NCI-H345 (cell line): ENCODE data around the gene KCNJ9.

Experiments used
- DNase-seq: peaks from one replicate; lab custom pipeline; 2025; lab: John Stamatoyannopoulos, UW

Gene KCNJ9

DNA sequence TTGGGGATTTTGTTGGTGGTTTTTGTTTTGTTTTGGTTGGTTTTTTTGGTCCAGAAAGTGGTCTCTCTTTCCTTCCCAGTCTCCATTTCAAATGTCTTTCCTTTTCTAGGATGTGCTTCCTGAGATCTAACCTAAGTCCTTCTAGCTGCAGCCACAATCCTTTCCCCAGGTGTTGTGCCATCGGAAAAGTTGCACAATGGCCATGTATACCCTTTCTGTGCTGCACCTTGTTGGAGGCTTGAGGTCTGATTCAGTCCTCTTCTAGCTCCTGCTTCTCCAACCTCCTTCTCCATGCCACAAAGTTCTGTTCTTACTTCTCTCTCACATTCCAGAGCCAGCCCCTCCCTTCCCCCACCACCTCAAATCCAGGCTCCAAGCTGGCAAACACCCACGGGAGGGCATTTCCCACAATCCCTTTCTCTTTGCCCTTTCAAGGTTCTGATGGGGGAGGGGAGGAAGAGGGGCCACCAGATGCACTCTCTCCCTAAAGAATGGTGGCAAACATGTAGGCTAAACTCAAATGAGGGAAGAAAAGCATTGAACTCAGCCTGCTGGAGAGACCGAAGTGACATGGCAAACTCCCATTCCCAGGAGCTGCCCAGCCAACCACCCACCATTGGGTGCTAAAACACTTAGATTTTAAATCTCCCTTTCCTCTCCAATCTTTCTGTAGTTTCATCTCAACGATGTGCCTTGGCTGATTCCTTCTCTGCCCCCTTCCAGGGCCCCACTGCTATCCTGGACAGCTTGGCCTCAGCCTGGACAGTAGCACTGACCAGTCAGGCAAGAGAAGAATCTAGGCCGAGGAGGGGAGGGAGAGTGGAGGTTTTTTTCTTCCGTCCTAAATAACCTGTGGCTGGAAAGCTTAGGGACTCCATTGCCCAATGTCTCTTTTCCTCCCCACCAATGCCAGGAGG lies 14.3 kb upstream of the KCNJ9 start:
- no peak for DNase-seq

DNA sequence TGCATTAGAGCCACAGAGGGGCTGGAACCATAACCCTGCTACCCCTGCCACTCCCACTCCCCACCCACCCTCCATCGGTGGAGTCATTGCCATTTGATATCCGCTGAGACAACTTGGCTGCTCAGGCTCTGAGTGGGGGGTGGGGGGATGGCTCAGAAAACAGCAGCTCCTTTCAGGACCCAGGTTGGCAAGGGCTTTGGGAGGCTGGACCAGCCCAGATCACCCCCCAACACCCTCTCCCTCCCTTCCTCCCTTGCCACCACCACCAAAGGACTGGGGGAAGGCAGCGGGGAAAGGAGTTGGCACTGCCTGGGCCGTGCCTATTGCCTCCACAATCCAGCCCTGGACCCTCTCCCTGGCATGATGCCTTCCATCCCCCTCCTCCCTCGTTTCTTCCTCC lies 13.1 kb upstream of the KCNJ9 start:
- DNase-seq = no peak

DNA sequence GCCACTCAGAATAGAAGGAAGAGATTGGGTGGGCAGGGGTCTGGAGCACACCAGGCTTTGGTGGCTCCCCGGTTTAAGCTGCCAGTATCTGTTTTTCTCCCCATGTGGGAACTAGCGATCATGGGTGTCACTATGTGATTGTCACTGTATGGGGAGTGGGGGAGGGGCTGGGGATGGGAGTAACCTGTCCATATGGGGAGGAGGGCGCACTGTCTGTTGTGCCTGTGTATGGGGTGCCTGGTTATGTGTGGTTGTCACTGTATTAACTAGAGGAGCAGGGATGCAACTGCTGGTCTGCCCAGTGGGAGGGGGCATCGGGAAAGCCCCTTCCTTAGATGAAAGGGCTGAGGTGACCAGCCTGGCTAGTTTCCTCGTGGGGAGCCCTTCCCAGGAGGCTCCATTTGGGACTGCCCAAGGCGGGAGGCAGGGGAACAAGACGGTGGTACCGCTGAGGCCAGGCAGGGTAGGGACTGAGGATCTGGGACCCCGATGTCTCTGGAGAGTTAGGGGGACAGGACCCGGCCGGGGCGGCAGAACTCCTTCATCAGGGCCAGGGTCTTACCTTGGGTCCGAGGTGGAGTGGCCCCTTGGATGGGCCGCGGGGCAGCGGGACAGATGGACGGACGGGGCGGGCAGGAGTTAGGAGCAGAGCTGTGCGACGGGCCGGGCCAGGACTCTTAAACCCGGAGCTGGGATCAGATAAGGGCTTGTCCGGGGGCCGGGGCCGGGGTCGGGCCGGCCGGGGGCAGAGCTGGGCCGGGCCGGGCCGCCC lies 11.7 kb upstream of the KCNJ9 start, which contains the start of gene KCNJ10:
Gene KCNJ10, minus strand, starts transcription at position 701 of the 772 bp plus-strand sequence. CDS start 27,628 bp downstream, outside the sequence.
- no peak for DNase-seq

DNA sequence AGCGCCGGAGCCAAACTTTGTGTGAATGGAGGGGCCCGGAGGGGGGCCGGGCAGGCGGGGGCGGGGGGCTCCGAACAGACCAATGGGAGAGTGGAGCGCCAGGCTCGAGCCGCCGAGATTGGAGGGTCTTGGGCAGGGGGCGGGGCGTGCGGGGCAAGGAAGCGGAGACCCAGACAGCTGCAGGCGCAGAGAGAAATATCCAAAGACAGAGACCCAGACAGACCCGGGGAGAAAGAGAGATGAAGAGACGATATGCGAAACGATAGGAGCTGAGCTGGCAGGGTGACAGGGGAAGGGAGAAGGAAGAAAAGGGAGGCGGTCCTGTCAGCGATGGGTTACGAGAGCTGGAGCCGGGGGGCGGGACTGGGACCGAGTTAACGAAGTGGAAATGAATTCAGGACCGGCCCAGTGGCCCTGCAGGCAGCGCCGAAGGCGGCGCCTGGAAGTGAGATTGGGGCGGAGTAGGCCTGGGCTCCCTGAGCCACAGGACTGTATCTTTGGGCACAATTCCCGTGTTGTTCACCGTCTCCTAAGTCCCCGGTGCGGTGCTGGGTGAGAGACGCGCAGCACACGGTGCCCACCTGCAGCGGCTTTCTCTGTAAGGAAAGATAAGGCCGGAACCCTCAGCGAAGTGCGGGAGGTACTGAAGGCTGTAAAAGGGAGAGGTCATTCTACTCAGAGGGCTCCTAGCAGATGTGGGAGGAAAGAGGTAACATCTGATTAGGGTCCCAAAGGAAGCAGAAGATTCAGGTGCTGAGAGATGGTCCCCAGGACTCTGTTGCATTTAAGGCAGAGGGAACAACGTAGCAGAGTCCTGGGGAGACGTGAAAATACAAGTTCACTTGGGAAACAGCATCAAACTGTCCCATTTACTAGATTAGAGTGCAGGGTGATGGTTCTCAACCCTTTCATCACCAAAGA lies 10.8 kb upstream of the KCNJ9 start:
- peak; percentile 72 for DNase-seq

- DNase-seq = no peak
Measured at GRCh38 chr1:160071289-160071688, 10.0 kb upstream of the KCNJ9 start.

- DNase-seq = no peak
Measured at GRCh38 chr1:160074865-160075264, 6.5 kb upstream of the KCNJ9 start.

DNA sequence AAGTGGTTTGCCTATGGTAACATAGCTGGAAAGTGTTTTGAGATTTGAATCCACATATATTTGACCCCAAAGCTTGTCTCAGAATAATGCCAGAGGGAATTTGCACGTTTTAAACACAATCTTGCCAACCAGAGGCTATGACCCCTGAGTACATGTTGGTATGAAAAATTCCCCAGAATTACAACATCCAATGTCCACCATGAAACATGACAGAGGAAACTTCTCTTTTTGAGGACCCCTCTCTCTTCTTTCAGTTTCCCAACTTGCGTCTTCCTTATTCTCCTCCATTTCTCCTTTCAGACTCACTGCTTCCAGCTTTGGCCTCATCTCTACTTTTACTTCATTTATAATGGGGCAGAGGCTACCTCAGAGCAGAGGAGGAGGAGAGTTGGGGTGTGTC lies 5.5 kb upstream of the KCNJ9 start:
- no peak for DNase-seq

GRCh38 chr1:160076295-160076694 lies 5.0 kb upstream of the KCNJ9 start:
- no peak for DNase-seq

DNA sequence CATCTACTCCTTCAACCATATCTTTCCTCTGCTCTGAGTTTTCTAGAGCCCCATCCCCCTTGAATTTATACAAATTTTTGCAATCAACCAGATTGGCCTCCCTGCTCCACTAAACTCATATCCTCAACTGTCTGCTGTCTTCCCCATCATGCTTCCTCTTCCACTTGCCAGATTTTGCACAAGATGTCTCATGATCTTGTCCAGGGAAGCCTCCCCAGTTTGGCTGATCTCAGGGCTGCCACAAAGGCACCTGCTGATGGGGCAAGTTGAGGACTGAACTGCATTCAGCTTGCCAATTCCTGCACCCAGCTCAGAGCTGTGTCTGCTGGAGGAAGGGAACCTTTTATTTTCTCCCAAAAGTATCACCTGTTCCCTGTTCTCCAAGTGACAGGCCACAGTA lies 3.9 kb upstream of the KCNJ9 start:
- no peak for DNase-seq

DNA sequence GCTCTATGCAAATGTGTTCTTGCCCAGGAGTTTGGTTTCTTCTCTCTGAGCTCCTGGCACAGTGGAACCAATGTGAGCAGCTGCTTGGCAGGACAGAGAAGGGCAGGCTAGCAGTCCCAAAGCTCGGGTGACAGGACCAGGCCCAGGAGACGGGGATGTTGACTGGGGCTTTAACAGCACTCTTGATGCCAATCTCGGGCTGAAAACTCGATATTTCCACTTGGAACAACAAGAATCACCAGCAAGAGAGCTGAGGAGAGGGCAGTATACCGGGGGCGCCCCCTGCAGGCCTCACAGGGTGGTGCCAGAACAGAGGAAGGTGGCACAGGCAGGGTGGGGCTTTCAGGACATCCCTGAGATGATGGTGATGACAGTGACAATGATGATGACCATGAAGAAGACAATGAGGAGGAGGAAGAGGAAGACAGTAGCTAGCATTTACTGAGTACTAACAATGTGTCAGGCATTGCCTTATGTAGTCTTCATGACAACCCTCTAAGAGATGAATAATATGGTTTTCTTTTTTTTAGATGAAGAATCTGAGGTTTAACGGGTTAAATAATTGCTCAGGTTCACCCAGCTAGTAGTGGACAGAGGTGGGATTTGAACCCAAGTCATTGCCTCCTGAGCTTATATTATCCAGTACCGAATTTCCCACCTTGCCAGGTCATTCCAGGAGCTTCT lies 2.7 kb upstream of the KCNJ9 start:
- no peak for DNase-seq

DNA sequence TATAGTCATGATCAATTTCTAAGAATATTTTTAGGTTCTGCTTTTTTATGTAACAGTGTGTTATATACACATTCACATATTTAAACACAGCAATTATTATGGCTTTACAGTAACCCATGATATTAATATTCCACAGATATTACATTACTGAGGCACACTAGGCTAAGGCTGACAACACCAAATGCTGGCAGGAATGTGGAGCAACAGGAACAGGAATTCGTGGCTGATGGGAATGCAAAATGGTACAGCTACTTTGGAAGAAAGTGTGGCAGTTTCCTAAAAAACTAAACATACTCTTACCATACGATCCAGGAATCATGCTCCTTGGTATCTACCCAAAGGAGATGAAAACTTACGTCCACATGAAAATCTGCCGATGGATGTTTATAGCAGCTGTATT lies 1.9 kb upstream of the KCNJ9 start:
- DNase-seq = no peak

- DNase-seq = no peak
Measured at GRCh38 chr1:160080381-160081100, 797 bp upstream of the KCNJ9 start.

- DNase-seq = no peak
Measured at GRCh38 chr1:160082487-160082886, 1.1 kb downstream of the KCNJ9 start.

DNA sequence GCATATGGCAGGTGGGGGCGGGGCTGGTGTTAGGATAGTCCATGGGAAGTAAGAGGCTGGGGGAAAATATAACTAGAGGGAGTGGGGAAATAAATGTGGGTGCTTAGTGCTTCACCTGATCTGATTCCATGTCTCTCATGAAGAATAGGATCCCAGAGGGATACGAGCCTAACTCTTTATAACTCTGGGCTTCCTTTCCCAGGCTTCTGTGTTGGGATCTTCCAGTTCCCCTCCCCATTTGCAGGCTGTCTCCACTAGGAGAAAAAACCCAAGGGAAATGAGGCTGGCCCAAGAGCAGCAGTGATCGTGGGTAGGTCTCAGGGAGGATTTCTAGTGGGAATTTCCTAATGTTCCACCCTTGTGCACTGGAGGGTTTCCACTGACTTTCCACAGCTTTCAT lies 1.6 kb downstream of the KCNJ9 start:
- DNase-seq = no peak

GRCh38 chr1:160083968-160084770 lies 2.8 kb downstream of the KCNJ9 start:
- peak; percentile 25 for DNase-seq

- DNase-seq = no peak
Measured at GRCh38 chr1:160084771-160085321, 3.5 kb downstream of the KCNJ9 start.

DNA sequence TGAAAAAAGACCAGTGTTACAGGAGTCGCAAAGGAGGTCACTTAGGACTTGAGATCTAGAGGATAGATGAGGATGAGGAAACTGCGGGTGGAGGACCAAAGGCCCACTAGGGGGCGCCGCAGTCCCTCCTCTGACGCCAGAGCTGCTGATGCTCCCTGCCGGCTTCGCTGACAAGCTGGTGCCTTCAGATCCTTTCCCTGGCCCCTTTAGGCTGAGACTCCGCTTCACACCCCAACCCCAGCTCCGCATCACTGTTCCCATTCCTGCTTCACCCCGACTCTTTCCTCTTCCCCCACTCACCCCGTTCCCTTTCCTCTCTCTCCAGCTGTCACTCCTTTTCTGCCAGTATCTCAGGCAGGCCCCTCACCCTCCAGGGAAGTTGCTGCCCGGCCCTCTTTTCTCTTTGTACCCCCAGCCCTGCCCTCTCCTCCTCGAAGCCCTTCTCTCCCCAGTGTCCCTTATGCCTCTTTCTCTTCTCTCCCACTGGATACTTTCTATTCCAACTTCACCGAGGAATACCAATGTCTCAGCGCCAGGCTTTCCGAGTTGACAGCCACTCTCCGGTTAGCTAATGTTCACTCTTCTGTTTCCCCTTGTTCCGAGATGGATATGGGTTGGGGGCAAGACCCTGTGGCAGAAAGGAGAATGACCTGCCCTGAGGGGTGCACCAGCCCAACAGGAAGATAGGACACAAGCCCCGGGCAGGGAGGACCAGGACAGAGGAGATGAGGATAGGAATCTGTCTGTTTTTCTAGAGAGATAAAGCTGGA lies 4.5 kb downstream of the KCNJ9 start:
- DNase-seq = peak; percentile 70

DNA sequence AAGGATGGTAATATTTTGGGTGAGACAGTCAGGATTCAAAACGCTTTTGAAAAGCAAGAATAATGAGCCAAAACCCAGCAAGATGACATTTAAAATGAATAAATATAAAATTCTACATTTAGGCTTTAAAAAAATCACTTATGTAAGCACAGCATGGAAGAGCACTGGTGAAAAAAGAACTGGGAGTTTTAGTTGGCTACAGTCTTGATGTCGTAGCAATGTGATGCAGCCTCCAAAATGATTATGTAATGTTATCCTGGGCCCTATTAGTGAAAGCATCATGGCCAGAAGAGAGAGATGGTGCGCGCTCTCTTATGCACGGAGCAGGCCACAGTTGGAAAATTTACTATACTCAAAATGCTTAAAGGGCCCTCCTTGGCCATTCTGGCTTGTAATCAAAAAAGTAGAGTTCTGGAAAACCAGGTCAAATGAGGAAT lies 5.1 kb downstream of the KCNJ9 start:
- DNase-seq = no peak
